Endothelial cell of umbilical vein (primary cell): ENCODE measurements around the gene GIPC3.

Experiments
- EZH2 ChIP-seq: IDR thresholded peaks from 2 replicates; pipeline ENCODE4 v1.6.1; 2012; ENCODE audit warnings: borderline replicate concordance, low read depth, mild to moderate bottlenecking, moderate library complexity, low read length, inconsistent platforms; ENCODE audit not compliant: severe bottlenecking
- FOS ChIP-seq: IDR thresholded peaks from 2 replicates; pipeline ENCODE4 v1.6.1; 2011; ENCODE audit warnings: mild to moderate bottlenecking, low read length, moderate library complexity, borderline replicate concordance; ENCODE audit not compliant: insufficient read depth
- GATA2 ChIP-seq: IDR thresholded peaks from 2 replicates; pipeline ENCODE4 v1.7.0; 2011; ENCODE audit warnings: low read depth, mild to moderate bottlenecking, moderate library complexity, mixed read lengths, low read length; ENCODE audit not compliant: insufficient read length, insufficient read depth
- JUN ChIP-seq: IDR thresholded peaks from 2 replicates; pipeline ENCODE4 v1.6.1; 2011; ENCODE audit warnings: borderline replicate concordance, low read depth; ENCODE audit not compliant: insufficient read length, insufficient read depth
- MYC ChIP-seq: IDR thresholded peaks from one replicate; pipeline ENCODE4 v1.6.1; 2011; ENCODE audit warnings: mild to moderate bottlenecking, low read depth, low read length
- POLR2A ChIP-seq: IDR thresholded peaks from 2 replicates; pipeline ENCODE4 v1.6.1; 2012; ENCODE audit warnings: low read depth, mild to moderate bottlenecking, control low read depth, low read length
- POLR2AphosphoS5 ChIP-seq: IDR thresholded peaks from 2 replicates; pipeline ENCODE4 v1.6.1; 2012; ENCODE audit warnings: low read depth, mild to moderate bottlenecking, control low read depth, low read length, moderate library complexity; ENCODE audit not compliant: insufficient read depth
- TF ChIP-seq, protein P1 (sequence below), 2 donors: IDR thresholded peaks; 1 replicate in 1 of 2; 2 replicates in 1 of 2; pipeline ENCODE4 v1.5.1; 2011; ENCODE audit warnings: low read length in 2 of 2, mild to moderate bottlenecking in 2 of 2, moderate library complexity in 2 of 2, control low read depth in 1 of 2, inconsistent platforms in 1 of 2, low read depth in 1 of 2; ENCODE audit not compliant: insufficient read depth in 1 of 2; ENCODE audit errors: extremely low read depth in 1 of 2
- TF ChIP-seq, protein P2 (sequence below): IDR thresholded peaks from 2 replicates; pipeline ENCODE4 v1.6.1; 2011; ENCODE audit not compliant: insufficient read depth, insufficient read length

DNA sequence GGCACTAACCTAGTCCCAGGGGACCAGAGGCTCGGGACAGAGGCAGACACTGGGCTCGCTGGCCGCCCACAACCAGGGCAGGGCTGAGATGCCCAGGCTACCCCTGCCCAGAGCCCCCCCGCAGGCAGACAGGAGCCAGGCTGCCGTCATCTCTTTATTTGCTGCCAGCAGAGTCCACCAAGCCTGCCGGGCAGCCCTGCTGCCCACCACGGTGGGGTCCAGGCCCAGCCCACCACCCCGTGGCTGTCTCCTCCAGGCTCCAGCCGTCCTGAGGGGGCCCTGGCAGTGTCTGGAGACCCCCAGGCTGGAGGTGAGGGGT is 41.3 kb upstream of the GIPC3 start:
- TF ChIP-seq POLR2A (no peak), EZH2 (no peak), FOS (no peak), POLR2AphosphoS5 (no peak), MYC (no peak), GATA2 (no peak), JUN (no peak)
- TF ChIP-seq, protein P1, sequence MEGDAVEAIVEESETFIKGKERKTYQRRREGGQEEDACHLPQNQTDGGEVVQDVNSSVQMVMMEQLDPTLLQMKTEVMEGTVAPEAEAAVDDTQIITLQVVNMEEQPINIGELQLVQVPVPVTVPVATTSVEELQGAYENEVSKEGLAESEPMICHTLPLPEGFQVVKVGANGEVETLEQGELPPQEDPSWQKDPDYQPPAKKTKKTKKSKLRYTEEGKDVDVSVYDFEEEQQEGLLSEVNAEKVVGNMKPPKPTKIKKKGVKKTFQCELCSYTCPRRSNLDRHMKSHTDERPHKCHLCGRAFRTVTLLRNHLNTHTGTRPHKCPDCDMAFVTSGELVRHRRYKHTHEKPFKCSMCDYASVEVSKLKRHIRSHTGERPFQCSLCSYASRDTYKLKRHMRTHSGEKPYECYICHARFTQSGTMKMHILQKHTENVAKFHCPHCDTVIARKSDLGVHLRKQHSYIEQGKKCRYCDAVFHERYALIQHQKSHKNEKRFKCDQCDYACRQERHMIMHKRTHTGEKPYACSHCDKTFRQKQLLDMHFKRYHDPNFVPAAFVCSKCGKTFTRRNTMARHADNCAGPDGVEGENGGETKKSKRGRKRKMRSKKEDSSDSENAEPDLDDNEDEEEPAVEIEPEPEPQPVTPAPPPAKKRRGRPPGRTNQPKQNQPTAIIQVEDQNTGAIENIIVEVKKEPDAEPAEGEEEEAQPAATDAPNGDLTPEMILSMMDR (IDR thresholded peaks at IDR 0.05; ENCODE audit: extremely low read depth in 1 of 2, insufficient read depth in 1 of 2, low read depth in 1 of 2, low read length in 2 of 2), result no peak
- TF ChIP-seq, protein P2, sequence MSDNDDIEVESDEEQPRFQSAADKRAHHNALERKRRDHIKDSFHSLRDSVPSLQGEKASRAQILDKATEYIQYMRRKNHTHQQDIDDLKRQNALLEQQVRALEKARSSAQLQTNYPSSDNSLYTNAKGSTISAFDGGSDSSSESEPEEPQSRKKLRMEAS, result no peak
